ENCODE measurements around the gene DLL1.
A peak's percentile ranks its signal among the peaks of the same experiment; 100 is the strongest.
"Not testable (repeated sequence)": the region's sequence is repeated elsewhere in the genome, so short reads cannot be mapped to it uniquely, and the experiment has no call there.

Gene DLL1

GRCh38 chr6:170290296-170291128 is at the start of gene DLL1:
TSS of gene DLL1 (minus strand) at chr6:170291078. CDS start at chr6:170290139, 939 bp downstream.
- DNase-seq (ENCODE audit: low read depth) = no peak
- TF ChIP-seq CTCF (conservative IDR thresholded peaks at IDR 0.05; ENCODE audit: low read depth, low read length) = no peak
- peak within 1 kb of the TSS; percentile 37 for H3K4me3 ChIP-seq (ENCODE audit: low read length)

- not testable (repeated sequence) for DNase-seq (ENCODE audit: low read depth); H3K4me3 ChIP-seq (ENCODE audit: low read length)
Observed at GRCh38 chr6:170335199-170335598, 44.3 kb upstream of the DLL1 start.

GRCh38 chr6:170329321-170329720 is 38.4 kb upstream of the DLL1 start:
- H3K4me3 ChIP-seq (ENCODE audit: low read length) = no peak overlapping the region
- DNase-seq (ENCODE audit: low read depth) = no peak
- TF ChIP-seq CTCF (conservative IDR thresholded peaks at IDR 0.05; ENCODE audit: low read depth, low read length) = no peak

- H3K4me3 ChIP-seq (ENCODE audit: low read length) = no peak overlapping the region
- TF ChIP-seq CTCF (conservative IDR thresholded peaks at IDR 0.05; ENCODE audit: low read depth, low read length) = no peak
- no peak for DNase-seq (ENCODE audit: low read depth)
Observed at GRCh38 chr6:170317718-170318117, 26.8 kb upstream of the DLL1 start.

GRCh38 chr6:170317076-170317475 is 26.2 kb upstream of the DLL1 start:
- no peak for DNase-seq (ENCODE audit: low read depth)
- H3K4me3 ChIP-seq (ENCODE audit: low read length) = no peak overlapping the region
- TF ChIP-seq CTCF (conservative IDR thresholded peaks at IDR 0.05; ENCODE audit: low read depth, low read length) = no peak

- TF ChIP-seq CTCF (conservative IDR thresholded peaks at IDR 0.05; ENCODE audit: low read depth, low read length) = no peak
- DNase-seq (ENCODE audit: low read depth) = no peak
- no peak overlapping the region for H3K4me3 ChIP-seq (ENCODE audit: low read length)
Observed at GRCh38 chr6:170316071-170316470, 25.2 kb upstream of the DLL1 start.

GRCh38 chr6:170314983-170315382 is 24.1 kb upstream of the DLL1 start:
- DNase-seq (ENCODE audit: low read depth) = no peak
- no peak for TF ChIP-seq CTCF (conservative IDR thresholded peaks at IDR 0.05; ENCODE audit: low read depth, low read length)
- no peak overlapping the region for H3K4me3 ChIP-seq (ENCODE audit: low read length)
